Upper lobe of left lung (tissue), 4 donors: ENCODE results near the gene SOX14.

Source experiments
- CTCF ChIP-seq, 6 experiments: fragments of 450-650 bp in 4 of 6; fragments of 200-600 bp in 2 of 6; sonication (generic) in 2 of 6; IDR thresholded peaks; one replicate each; pipeline ENCODE4 v1.5.1; 2016 to 2019; ENCODE audit warnings: antibody characterized with exemption in 6 of 6
- POLR2A ChIP-seq, 4 donors: fragments of 450-650 bp; IDR thresholded peaks; one replicate each; pipeline ENCODE4 v1.5.1; 2016 to 2017; ENCODE audit warnings: antibody characterized with exemption in 4 of 4, mild to moderate bottlenecking in 2 of 4
- POLR2AphosphoS5 ChIP-seq, 2 donors: sonication (generic); formaldehyde crosslinking; IDR thresholded peaks; one replicate each; pipeline ENCODE4 v1.5.1; 2017; ENCODE audit warnings: antibody characterized with exemption in 2 of 2

DNA sequence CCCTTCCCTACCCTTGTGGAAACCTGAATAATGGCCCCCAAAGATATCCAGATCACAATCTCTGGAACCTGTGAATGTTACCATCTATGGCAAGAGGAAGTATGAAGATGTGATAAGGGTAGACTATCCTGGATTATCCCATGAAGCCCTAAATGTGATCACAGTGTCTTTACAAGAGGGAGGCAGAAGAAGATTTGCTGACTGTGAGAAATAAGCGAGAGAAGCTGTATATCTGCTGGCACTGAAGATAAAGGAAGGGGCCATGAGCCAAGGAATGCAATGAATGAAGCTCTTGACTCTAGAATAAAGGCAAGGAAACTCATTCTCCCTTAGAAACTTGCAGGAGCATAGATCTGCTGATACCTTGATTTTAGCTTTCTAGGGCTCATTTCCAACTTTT, 39.1 kb downstream of the SOX14 start:
- no peak for TF ChIP-seq CTCF (IDR thresholded peaks at IDR 0.05)
- no peak for TF ChIP-seq POLR2A (IDR thresholded peaks at IDR 0.05)
- TF ChIP-seq POLR2AphosphoS5 (IDR thresholded peaks at IDR 0.05): no peak
